GM23338 (cell line): ENCODE results near the gene MBD1. TPM values are rescaled to one million over a fixed set of nuclear protein-coding genes. Genes with fewer than 3 reads are reported as not detected.

Experiments
- ATAC-seq: fragments of 200-7000 bp; cut with Tn5 transposase; 3 replicates; pipeline ENCODE4 v1.9.1; 2020
- DNase-seq: peaks from one replicate; pipeline ENCODE4 v3.0.0-alpha.2; 2015; ENCODE audit warnings: low spot score
- H2AFZ ChIP-seq: fragments of 200-600 bp; sonication (generic); 2 replicates; pipeline ENCODE4 v1.8.0; 2016; ENCODE audit warnings: antibody characterized with exemption, mild to moderate bottlenecking, moderate library complexity
- H3F3A ChIP-seq: fragments of 200-600 bp; sonication (generic); replicated peaks from 2 replicates; pipeline ENCODE4 v1.8.0; 2017; ENCODE audit warnings: antibody characterized with exemption, mixed run types, low read depth
- H3K27ac ChIP-seq: fragments of 200-600 bp; sonication (generic); 2 replicates; pipeline ENCODE4 v1.6.1; 2016; ENCODE audit warnings: low read depth
- H3K27me3 ChIP-seq: fragments of 200-600 bp; sonication (generic); 2 replicates; pipeline ENCODE4 v1.8.0; 2016; ENCODE audit warnings: mild to moderate bottlenecking, mixed run types, moderate library complexity; ENCODE audit not compliant: insufficient read depth
- H3K36me3 ChIP-seq: fragments of 200-600 bp; sonication (generic); 2 replicates; pipeline ENCODE4 v1.8.0; 2016; ENCODE audit warnings: mild to moderate bottlenecking; ENCODE audit not compliant: insufficient read depth
- H3K4me1 ChIP-seq: fragments of 200-600 bp; sonication (generic); 2 replicates; pipeline ENCODE4 v1.8.0; 2016; ENCODE audit warnings: mild to moderate bottlenecking, moderate library complexity; ENCODE audit not compliant: insufficient read depth
- H3K4me2 ChIP-seq: fragments of 200-600 bp; sonication (generic); 2 replicates; pipeline ENCODE4 v1.7.1; 2017; ENCODE audit warnings: mixed run types
- H3K4me3 ChIP-seq: fragments of 200-600 bp; sonication (generic); 2 replicates; pipeline ENCODE4 v1.6.1; 2016; ENCODE audit warnings: mixed run types
- H3K79me2 ChIP-seq: fragments of 200-600 bp; sonication (generic); replicated peaks from 2 replicates; pipeline ENCODE4 v1.8.0; 2017; ENCODE audit warnings: mild to moderate bottlenecking; ENCODE audit not compliant: insufficient read depth
- H3K9me2 ChIP-seq: fragments of 200-600 bp; sonication (generic); 2 replicates; pipeline ENCODE4 v1.8.0; 2017; ENCODE audit not compliant: insufficient read depth
- H4K20me1 ChIP-seq: fragments of 200-600 bp; sonication (generic); replicated peaks from 2 replicates; pipeline ENCODE4 v1.8.0; 2017; ENCODE audit warnings: mild to moderate bottlenecking; ENCODE audit not compliant: insufficient read depth
- H3K27ac Mint-ChIP-seq: 2 replicates; pipeline ENCODE4 v1.8.0; 2020; ENCODE audit warnings: inconsistent platforms, mild to moderate bottlenecking, moderate library complexity, mixed read lengths
- H3K27me3 Mint-ChIP-seq: 3 replicates; pipeline ENCODE4 v1.8.0; 2022; ENCODE audit warnings: low read depth, mild to moderate bottlenecking, moderate library complexity, mixed read lengths, inconsistent platforms; ENCODE audit not compliant: insufficient read depth, poor library complexity
- H3K36me3 Mint-ChIP-seq: 3 replicates; pipeline ENCODE4 v1.8.0; 2021; ENCODE audit warnings: low read depth, mild to moderate bottlenecking, inconsistent platforms, moderate library complexity, mixed read lengths
- H3K4me1 Mint-ChIP-seq: 3 replicates; pipeline ENCODE4 v1.8.0; 2020; ENCODE audit warnings: mild to moderate bottlenecking, inconsistent platforms, mixed read lengths
- H3K4me3 Mint-ChIP-seq: 3 replicates; pipeline ENCODE4 v1.8.0; 2021; ENCODE audit warnings: moderate library complexity, mild to moderate bottlenecking, inconsistent platforms, mixed read lengths
- H3K9me3 Mint-ChIP-seq: 3 replicates; pipeline ENCODE4 v1.8.0; 2020; ENCODE audit warnings: moderate library complexity, mild to moderate bottlenecking, inconsistent platforms, mixed read lengths
- CREB1 ChIP-seq: fragments of 250-450 bp; sonication (Bioruptor Pico); IDR thresholded peaks from 2 replicates; pipeline ENCODE4 v1.5.0; 2020; ENCODE audit warnings: low read depth, mild to moderate bottlenecking, moderate library complexity
- CTCF ChIP-seq, 2 experiments: fragments of 200-600 bp in 1 of 2; sonication (generic) in 1 of 2; conservative IDR thresholded peaks; 2 replicates each; pipeline versions ENCODE4 v1.5.1 to v1.6.1; 2016 to 2017; ENCODE audit warnings: antibody characterized with exemption in 2 of 2, low read depth in 2 of 2, mild to moderate bottlenecking in 2 of 2, moderate library complexity in 1 of 2
- ETS1 ChIP-seq: IDR thresholded peaks from 2 replicates; pipeline ENCODE4 v1.6.1; 2016; ENCODE audit warnings: antibody characterized with exemption
- EZH2phosphoT487 ChIP-seq: fragments of 200-600 bp; sonication (generic); IDR thresholded peaks from one replicate; pipeline ENCODE4 v1.8.1; 2018; ENCODE audit warnings: antibody characterized with exemption; ENCODE audit not compliant: unreplicated experiment
- JUNB ChIP-seq: IDR thresholded peaks from one replicate; pipeline ENCODE4 v1.6.1; 2016; ENCODE audit warnings: antibody characterized with exemption; ENCODE audit not compliant: unreplicated experiment
- NANOG ChIP-seq: IDR thresholded peaks from 2 replicates; pipeline ENCODE4 v1.6.1; 2016; ENCODE audit warnings: antibody characterized with exemption, borderline replicate concordance
- POLR2AphosphoS5 ChIP-seq: IDR thresholded peaks from 2 replicates; pipeline ENCODE4 v1.6.1; 2016; ENCODE audit warnings: antibody characterized with exemption, low read depth
- REST ChIP-seq: IDR thresholded peaks from one replicate; pipeline ENCODE4 v1.6.1; 2018; ENCODE audit warnings: antibody characterized with exemption; ENCODE audit not compliant: unreplicated experiment
- STAT1 ChIP-seq: IDR thresholded peaks from one replicate; pipeline ENCODE4 v1.6.1; 2016; ENCODE audit warnings: antibody characterized with exemption; ENCODE audit not compliant: unreplicated experiment
- ZNF331 ChIP-seq: fragments of 250-450 bp; sonication (Bioruptor Pico); IDR thresholded peaks from 2 replicates; pipeline ENCODE4 v1.5.0; 2020; ENCODE audit warnings: low read depth, mild to moderate bottlenecking, moderate library complexity
- ZNF462 ChIP-seq: fragments of 250-450 bp; sonication (Bioruptor Pico); IDR thresholded peaks from 2 replicates; pipeline ENCODE4 v1.5.0; 2020; ENCODE audit warnings: mild to moderate bottlenecking, moderate library complexity
- polyA plus RNA-seq: library from polyadenylated mRNA; unstranded; fragments of >200 nt; fragmentation: Nextera tagmentation; extraction: Ambion mirVana; gene quantifications from 2 replicates; pipeline ENCODE4 v1.2.1, GENCODE V29; 2016
- total RNA-seq: library from RNA; depleted of rRNA; stranded (reverse); fragments of >200 nt; shearing (Covaris generic); gene quantifications from 2 replicates; pipeline ENCODE4 v1.2.3, GENCODE V29; 2014

Gene MBD1
- total and polyA plus RNA-seq, 2 experiments from 2014 or later: 17.0 to 43.5 TPM

DNA sequence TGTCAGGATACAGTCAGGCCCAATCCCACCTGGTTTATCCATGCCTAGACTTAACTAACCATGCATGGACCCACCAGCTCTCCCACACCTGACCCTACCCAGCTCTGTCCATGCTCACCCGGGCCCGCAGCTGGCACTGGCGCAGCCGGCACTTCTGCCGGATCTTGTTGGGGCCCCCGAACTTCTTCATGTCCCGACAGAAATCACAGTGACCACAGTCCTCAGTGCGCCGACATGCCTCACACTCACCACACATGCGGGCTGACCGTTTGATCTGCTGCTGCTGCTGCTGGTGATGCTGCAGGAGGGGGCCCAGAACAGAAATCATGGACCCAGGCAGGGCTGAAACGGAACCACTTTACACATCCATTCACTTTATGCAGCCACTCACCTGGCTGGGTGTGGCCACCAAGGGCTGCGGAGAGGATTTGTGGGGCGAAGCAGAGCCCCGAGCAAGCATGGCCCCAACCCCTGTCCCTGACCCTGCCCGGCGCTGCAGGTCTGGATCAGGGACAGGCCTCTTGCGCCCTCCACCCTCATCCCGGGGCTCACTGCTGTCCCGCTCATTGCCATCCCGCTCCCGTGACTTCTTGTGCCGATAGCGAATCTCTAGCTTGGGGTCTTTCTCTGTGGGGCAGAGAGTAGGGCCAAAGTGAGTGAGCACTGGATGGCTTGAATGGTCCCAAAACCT is 4.5 kb upstream of the MBD1 start (continued):
- TF ChIP-seq ZNF462 (no peak), NANOG (no peak)

DNA sequence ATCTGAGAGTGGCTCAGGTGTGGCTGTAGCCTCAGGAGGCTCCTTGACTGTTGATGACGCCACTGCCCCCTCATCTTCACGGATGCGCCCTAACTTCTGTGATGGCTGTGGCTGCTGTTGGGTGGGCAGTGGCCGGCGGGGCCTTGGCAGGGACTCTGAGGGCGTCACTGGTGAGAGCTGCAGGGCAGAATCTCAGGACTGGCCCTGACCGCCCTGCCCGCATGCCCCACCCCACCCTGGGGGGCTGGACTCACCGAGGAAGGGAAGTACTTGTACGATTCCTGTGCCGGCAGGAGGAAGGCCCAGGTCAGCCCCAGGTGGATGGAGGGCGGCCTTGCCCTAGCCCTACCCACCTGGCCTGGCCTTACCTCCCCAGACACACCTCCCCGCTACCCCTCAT is 3.7 kb upstream of the MBD1 start:
- Histone ChIP-seq H3K9me2 (no peaks in the 10 kb centered on the region), H3K36me3 (no peaks in the 10 kb centered on the region), H3K79me2 (peaks cover 17% of the 10 kb centered on the region), H3F3A (no peaks in the 10 kb centered on the region; the same call in 1 of the 2 replicates), H3K4me1 (peaks cover 9% of the 10 kb centered on the region), H3K4me2 (no peak overlapping the region), H3K27me3 (no peaks in the 10 kb centered on the region), H2AFZ (no peak overlapping the region), H3K4me3 (no peak overlapping the region), H4K20me1 (no peaks in the 10 kb centered on the region), H3K27ac (no peak overlapping the region)
- Mint-ChIP-seq H3K9me3 (no peaks in the 10 kb centered on the region; the same call in 2 of the 3 replicates), H3K4me3 (no peak overlapping the region), H3K27ac (no peak overlapping the region), H3K36me3 (peaks cover 39% of the 10 kb centered on the region), H3K4me1 (peaks cover 18% of the 10 kb centered on the region), H3K27me3 (peaks cover 20% of the 10 kb centered on the region)
- DNase-seq (no peak), ATAC-seq (no peak)
- TF ChIP-seq CTCF (conservative IDR thresholded peaks at IDR 0.05; ENCODE audit: low read depth in 2 of 2) (no peak), ZNF331 (CRISPR knock-in tag) (no peak), STAT1 (no peak), POLR2AphosphoS5 (no peak), CREB1 (CRISPR knock-in tag) (no peak), ETS1 (no peak), REST (no peak), JUNB (no peak), NANOG (no peak), EZH2phosphoT487 (no peak)
